ENCODE data around the gene AUTS2.

AUTS2 gene

GRCh38 chr7:70159121-70159520 is 560.8 kb downstream of the AUTS2 start:
- no peak for DNase-seq

- DNase-seq, result no peak
These were observed 567.3 kb downstream of the AUTS2 start for GRCh38 chr7:70165477-70166170.

- DNase-seq, result no peak
These were observed 573.2 kb downstream of the AUTS2 start for GRCh38 chr7:70171369-70171920.

GRCh38 chr7:70177166-70177565 is 578.9 kb downstream of the AUTS2 start:
- no peak for DNase-seq

GRCh38 chr7:70178211-70178610 is 579.9 kb downstream of the AUTS2 start:
- no peak for DNase-seq

- DNase-seq, result no peak
These were observed 580.5 kb downstream of the AUTS2 start for GRCh38 chr7:70178787-70179186.

GRCh38 chr7:70182521-70182920 is 584.2 kb downstream of the AUTS2 start:
- no peak for DNase-seq

- no peak for DNase-seq
These were observed 585.0 kb downstream of the AUTS2 start for GRCh38 chr7:70183278-70183677.

GRCh38 chr7:70188901-70189650 is 590.8 kb downstream of the AUTS2 start:
- DNase-seq, result no peak

GRCh38 chr7:70189776-70190175 is 591.5 kb downstream of the AUTS2 start:
- no peak for DNase-seq

GRCh38 chr7:70190281-70190680 is 592.0 kb downstream of the AUTS2 start:
- DNase-seq, result no peak

- DNase-seq, result peak; percentile 57
These were observed 595.2 kb downstream of the AUTS2 start for GRCh38 chr7:70193514-70193913.

- no peak for DNase-seq
These were observed 610.2 kb downstream of the AUTS2 start for GRCh38 chr7:70208236-70209063.

GRCh38 chr7:70210200-70210935 is 612.1 kb downstream of the AUTS2 start:
- no peak for DNase-seq

GRCh38 chr7:70210936-70211310 is 612.6 kb downstream of the AUTS2 start:
- no peak for DNase-seq

- peak; percentile 80 for DNase-seq
These were observed 614.0 kb downstream of the AUTS2 start for GRCh38 chr7:70212281-70212680.

GRCh38 chr7:70214071-70214470 is 615.8 kb downstream of the AUTS2 start:
- DNase-seq, result peak; percentile 95

- no peak for DNase-seq
These were observed 617.2 kb downstream of the AUTS2 start for GRCh38 chr7:70215491-70215890.

GRCh38 chr7:70217571-70217970 is 619.3 kb downstream of the AUTS2 start:
- no peak for DNase-seq

GRCh38 chr7:70218006-70218405 is 619.7 kb downstream of the AUTS2 start:
- no peak for DNase-seq

- peak; percentile 90 for DNase-seq
These were observed 620.8 kb downstream of the AUTS2 start for GRCh38 chr7:70219061-70219460.

GRCh38 chr7:70229242-70229641 is 631.0 kb downstream of the AUTS2 start:
- no peak for DNase-seq

- no peak for DNase-seq
These were observed 632.5 kb downstream of the AUTS2 start for GRCh38 chr7:70230761-70231160.
